ENCODE results near the gene GABARAP.

DNA sequence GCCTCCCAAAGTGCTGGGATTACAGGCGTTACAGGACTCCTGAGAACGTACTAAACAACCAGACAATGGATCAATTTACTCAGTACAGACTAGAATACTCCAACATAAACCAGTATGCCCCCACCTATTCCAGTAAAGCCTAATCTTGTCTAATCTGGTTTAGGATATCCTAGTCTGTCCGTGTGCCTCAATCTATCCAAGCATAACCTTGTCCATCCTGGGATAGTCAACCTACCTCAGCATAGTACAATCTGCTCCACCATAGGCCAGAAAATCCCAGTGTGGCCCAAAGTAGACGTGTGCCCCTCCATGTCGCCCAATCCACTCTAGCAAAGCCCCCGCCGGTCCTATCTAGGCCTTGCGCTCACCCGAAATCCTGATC lies 8.6 kb downstream of the GABARAP start:
- TF ChIP-seq POLR2A (IDR thresholded peaks at IDR 0.05) (no peak), EP300 (IDR thresholded peaks at IDR 0.05) (no peak)
- TF ChIP-seq, protein P1, sequence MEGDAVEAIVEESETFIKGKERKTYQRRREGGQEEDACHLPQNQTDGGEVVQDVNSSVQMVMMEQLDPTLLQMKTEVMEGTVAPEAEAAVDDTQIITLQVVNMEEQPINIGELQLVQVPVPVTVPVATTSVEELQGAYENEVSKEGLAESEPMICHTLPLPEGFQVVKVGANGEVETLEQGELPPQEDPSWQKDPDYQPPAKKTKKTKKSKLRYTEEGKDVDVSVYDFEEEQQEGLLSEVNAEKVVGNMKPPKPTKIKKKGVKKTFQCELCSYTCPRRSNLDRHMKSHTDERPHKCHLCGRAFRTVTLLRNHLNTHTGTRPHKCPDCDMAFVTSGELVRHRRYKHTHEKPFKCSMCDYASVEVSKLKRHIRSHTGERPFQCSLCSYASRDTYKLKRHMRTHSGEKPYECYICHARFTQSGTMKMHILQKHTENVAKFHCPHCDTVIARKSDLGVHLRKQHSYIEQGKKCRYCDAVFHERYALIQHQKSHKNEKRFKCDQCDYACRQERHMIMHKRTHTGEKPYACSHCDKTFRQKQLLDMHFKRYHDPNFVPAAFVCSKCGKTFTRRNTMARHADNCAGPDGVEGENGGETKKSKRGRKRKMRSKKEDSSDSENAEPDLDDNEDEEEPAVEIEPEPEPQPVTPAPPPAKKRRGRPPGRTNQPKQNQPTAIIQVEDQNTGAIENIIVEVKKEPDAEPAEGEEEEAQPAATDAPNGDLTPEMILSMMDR (IDR thresholded peaks at IDR 0.05), result no peak
